Measurements from ENCODE around the gene OR4N2. TPM values are rescaled to one million over a fixed set of nuclear protein-coding genes. Genes with fewer than 3 reads are reported as not detected.

OR4N2 gene
- total RNA-seq, 1 donor, result not detected

- H3K4me3 ChIP-seq (ENCODE audit: low read depth, low read length), result no peak overlapping the region
- DNase-seq (ENCODE audit: low read depth), result no peak
- TF ChIP-seq CTCF (IDR thresholded peaks at IDR 0.05; ENCODE audit: insufficient read depth, low read depth, low read length), result peak; percentile 35
Observed at GRCh38 chr14:19878029-19878642, 74.6 kb downstream of the OR4N2 start.

Other genes with a start within 250 kb of the OR4N2 start
- gene OR11H2, start 89.9 kb upstream of the OR4N2 start, total RNA-seq, result not detected in 2 replicates
- not detected in 2 replicates for gene OR4Q3, start 60.2 kb upstream of the OR4N2 start, total RNA-seq
- gene OR4M1, start 30.3 kb upstream of the OR4N2 start, total RNA-seq, result not detected in 2 replicates
- gene OR4K2, start 71.4 kb downstream of the OR4N2 start, total RNA-seq, result not detected in 2 replicates
- not detected in 2 replicates for gene OR4K5, start 116.8 kb downstream of the OR4N2 start, total RNA-seq
- not detected in 2 replicates for gene OR4K1, start 127.1 kb downstream of the OR4N2 start, total RNA-seq
- gene OR4K15, start 171.8 kb downstream of the OR4N2 start, total RNA-seq, result not detected in 2 replicates
- gene OR4Q2, start 198.4 kb downstream of the OR4N2 start, total RNA-seq, result not detected in 2 replicates
- gene OR4K14, start 215.5 kb downstream of the OR4N2 start, total RNA-seq, result not detected in 2 replicates
- gene OR4K13, start 232.3 kb downstream of the OR4N2 start, total RNA-seq, result not detected in 2 replicates